ENCODE measurements around the gene MOK.
A peak's percentile ranks its signal among the peaks of the same experiment; 100 is the strongest.

Gene MOK

GRCh38 chr14:102212845-102213244 is 92.1 kb downstream of the MOK start:
- no peak overlapping the region for H3K4me3 ChIP-seq (ENCODE audit: low read length)
- no peak for TF ChIP-seq CTCF (conservative IDR thresholded peaks at IDR 0.05; ENCODE audit: low read depth, low read length)
- DNase-seq (ENCODE audit: low read depth): no peak

GRCh38 chr14:102212356-102212755 is 92.6 kb downstream of the MOK start:
- no peak for TF ChIP-seq CTCF (conservative IDR thresholded peaks at IDR 0.05; ENCODE audit: low read depth, low read length)
- no peak for DNase-seq (ENCODE audit: low read depth)
- no peak overlapping the region for H3K4me3 ChIP-seq (ENCODE audit: low read length)

- no peak for TF ChIP-seq CTCF (conservative IDR thresholded peaks at IDR 0.05; ENCODE audit: low read depth, low read length)
- no peak overlapping the region for H3K4me3 ChIP-seq (ENCODE audit: low read length)
- no peak for DNase-seq (ENCODE audit: low read depth)
These were observed 93.7 kb downstream of the MOK start for GRCh38 chr14:102211240-102211639.

GRCh38 chr14:102210421-102211042 is 94.4 kb downstream of the MOK start:
- TF ChIP-seq CTCF (conservative IDR thresholded peaks at IDR 0.05; ENCODE audit: low read depth, low read length): no peak
- no peak for DNase-seq (ENCODE audit: low read depth)
- H3K4me3 ChIP-seq (ENCODE audit: low read length): no peak overlapping the region

GRCh38 chr14:102209224-102209966 is 95.6 kb downstream of the MOK start:
- TF ChIP-seq CTCF (conservative IDR thresholded peaks at IDR 0.05; ENCODE audit: low read depth, low read length): peak; percentile 42
- H3K4me3 ChIP-seq (ENCODE audit: low read length): no peak overlapping the region
- DNase-seq (ENCODE audit: low read depth): no peak

GRCh38 chr14:102208741-102209140 is 96.2 kb downstream of the MOK start:
- TF ChIP-seq CTCF (conservative IDR thresholded peaks at IDR 0.05; ENCODE audit: low read depth, low read length): no peak
- no peak overlapping the region for H3K4me3 ChIP-seq (ENCODE audit: low read length)
- DNase-seq (ENCODE audit: low read depth): no peak

GRCh38 chr14:102207831-102208365 is 97.1 kb downstream of the MOK start:
- TF ChIP-seq CTCF (conservative IDR thresholded peaks at IDR 0.05; ENCODE audit: low read depth, low read length): no peak
- no peak overlapping the region for H3K4me3 ChIP-seq (ENCODE audit: low read length)
- DNase-seq (ENCODE audit: low read depth): no peak

All from retinal pigment epithelial cell (primary cell).